NB4 (cell line): ENCODE measurements around the gene NPB.

Experiments used
- MYC ChIP-seq: IDR thresholded peaks from 2 replicates; pipeline ENCODE4 v1.6.1; 2011; ENCODE audit warnings: low read depth, low read length
- POLR2A ChIP-seq: IDR thresholded peaks from 2 replicates; pipeline ENCODE4 v1.6.1; 2011; ENCODE audit warnings: mild to moderate bottlenecking; ENCODE audit not compliant: insufficient read length; ENCODE audit errors: extremely low read depth
- TF ChIP-seq, protein P1 (sequence below): IDR thresholded peaks from one replicate; pipeline ENCODE4 v1.5.1; 2012; ENCODE audit warnings: low read depth, low read length

DNA sequence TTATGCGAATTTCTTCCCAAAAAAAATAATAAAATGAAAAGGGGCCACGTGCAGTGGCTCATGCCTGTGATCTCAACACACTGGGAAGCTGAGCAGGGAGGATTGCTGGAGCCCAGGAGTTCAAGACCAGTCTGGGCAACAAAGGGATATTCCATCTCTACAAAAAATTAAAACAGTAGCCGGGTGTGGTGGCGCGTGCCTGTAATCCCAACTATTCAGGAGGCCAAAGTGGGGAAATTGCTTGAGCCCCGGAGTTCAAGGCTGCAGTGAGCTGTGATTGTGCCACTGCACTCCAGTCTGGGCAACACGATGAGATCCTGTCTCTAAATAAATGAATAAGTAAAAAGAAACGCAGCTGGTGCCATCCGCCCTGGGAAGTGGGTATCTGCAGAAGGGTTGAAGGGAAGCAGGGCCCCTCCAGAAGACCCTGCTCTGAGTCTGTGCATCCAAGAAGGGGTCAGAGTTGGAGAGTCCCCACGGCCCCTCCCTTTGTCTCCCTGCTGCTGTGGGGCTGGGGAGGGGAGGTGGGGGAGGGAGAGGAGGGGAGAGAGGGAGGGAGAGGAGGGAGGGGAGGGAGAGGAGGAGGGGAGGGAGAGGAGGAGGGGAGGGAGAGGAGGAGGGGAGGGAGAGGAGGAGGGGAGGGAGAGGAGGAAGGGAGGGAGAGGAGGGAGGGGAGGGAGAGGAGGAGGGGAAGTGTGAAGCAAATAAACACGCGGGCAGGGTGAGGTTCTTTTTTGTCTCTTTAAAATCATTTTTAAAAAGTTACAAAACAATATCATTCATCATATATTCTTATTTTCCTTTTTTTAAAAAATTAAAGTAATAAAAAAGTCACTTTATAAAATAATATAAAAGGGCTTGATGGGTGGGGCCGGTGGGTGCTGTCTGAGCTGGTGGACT lies 50.0 kb downstream of the NPB start:
- TF ChIP-seq POLR2A (no peak), MYC (no peak)
- TF ChIP-seq, protein P1, sequence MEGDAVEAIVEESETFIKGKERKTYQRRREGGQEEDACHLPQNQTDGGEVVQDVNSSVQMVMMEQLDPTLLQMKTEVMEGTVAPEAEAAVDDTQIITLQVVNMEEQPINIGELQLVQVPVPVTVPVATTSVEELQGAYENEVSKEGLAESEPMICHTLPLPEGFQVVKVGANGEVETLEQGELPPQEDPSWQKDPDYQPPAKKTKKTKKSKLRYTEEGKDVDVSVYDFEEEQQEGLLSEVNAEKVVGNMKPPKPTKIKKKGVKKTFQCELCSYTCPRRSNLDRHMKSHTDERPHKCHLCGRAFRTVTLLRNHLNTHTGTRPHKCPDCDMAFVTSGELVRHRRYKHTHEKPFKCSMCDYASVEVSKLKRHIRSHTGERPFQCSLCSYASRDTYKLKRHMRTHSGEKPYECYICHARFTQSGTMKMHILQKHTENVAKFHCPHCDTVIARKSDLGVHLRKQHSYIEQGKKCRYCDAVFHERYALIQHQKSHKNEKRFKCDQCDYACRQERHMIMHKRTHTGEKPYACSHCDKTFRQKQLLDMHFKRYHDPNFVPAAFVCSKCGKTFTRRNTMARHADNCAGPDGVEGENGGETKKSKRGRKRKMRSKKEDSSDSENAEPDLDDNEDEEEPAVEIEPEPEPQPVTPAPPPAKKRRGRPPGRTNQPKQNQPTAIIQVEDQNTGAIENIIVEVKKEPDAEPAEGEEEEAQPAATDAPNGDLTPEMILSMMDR: no peak
